Measurements from ENCODE around the gene ALDH3A1. TPM values are rescaled to one million over a fixed set of nuclear protein-coding genes. Genes with fewer than 3 reads are reported as not detected.

The ALDH3A1 gene
- total RNA-seq, 1 donor from 2014 or later = 0.41 TPM

- DNase-seq (ENCODE audit: low spot score in 2 of 2) = no peak
- FAIRE-seq = no peak
Measured at GRCh38 chr17:19707728-19708221, 40.3 kb downstream of the ALDH3A1 start.

DNA sequence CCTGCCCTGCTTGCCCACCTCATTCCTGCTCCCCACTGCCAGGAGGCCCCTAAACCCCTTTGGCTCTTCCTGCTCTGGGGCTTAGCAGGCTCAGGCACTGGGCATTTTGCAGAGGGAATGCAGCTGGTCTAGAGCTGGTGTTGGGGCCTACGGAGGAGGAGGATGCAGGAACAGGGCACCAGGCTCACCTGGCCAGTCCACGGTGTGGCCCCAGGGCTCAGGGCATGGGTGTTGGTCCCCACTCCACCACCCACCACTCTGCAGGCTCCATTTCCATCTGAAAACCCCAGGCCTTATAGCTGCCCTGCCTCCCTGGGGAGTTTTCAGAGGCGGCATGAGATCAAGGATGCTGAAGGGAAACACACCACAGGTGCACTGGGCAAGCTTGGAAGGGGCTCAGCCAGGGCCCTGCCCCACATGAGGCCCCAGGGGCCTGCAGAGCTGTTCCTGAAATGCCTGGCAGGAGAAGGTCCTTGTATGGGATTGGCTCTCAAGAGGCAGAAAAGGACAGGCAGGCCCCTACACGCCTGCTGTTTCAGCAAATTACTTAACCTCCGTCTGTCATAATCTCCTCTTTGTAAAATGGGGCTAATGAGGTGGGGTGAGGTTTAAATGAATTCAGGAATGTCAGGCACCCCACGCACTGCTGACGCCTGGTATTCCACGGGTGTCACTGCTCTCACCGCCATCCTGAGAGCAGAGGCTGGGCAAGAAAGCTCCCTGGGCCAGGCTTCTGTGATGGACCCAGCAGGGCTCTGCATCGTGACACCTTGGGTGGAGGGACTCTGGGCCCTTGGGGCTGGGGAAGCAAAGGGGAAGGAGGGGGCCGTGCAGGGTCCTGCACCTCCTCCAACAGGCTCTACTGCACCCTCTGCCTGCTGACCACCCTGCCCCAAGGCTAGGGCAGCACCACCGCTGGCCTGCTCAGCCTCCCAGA lies 41.0 kb downstream of the ALDH3A1 start:
- no peak for FAIRE-seq
- DNase-seq (ENCODE audit: low spot score in 2 of 2) = peak in 1 of 2 donors; percentile 15

- no peak for FAIRE-seq
Measured at GRCh38 chr17:19705771-19706770, 42.0 kb downstream of the ALDH3A1 start.

GRCh38 chr17:19705201-19705600 lies 42.9 kb downstream of the ALDH3A1 start:
- FAIRE-seq = no peak
- DNase-seq (ENCODE audit: low spot score in 2 of 2) = no peak

More at GRCh38 chr17:19705771-19706770, 42.0 kb downstream of the ALDH3A1 start:
- DNase-seq (ENCODE audit: low spot score in 2 of 2) = peak; percentile 8 to 55

- DNase-seq (ENCODE audit: low spot score in 2 of 2) (no peak), FAIRE-seq (no peak)
Measured at GRCh38 chr17:19703828-19704613, 44.1 kb downstream of the ALDH3A1 start.

DNA sequence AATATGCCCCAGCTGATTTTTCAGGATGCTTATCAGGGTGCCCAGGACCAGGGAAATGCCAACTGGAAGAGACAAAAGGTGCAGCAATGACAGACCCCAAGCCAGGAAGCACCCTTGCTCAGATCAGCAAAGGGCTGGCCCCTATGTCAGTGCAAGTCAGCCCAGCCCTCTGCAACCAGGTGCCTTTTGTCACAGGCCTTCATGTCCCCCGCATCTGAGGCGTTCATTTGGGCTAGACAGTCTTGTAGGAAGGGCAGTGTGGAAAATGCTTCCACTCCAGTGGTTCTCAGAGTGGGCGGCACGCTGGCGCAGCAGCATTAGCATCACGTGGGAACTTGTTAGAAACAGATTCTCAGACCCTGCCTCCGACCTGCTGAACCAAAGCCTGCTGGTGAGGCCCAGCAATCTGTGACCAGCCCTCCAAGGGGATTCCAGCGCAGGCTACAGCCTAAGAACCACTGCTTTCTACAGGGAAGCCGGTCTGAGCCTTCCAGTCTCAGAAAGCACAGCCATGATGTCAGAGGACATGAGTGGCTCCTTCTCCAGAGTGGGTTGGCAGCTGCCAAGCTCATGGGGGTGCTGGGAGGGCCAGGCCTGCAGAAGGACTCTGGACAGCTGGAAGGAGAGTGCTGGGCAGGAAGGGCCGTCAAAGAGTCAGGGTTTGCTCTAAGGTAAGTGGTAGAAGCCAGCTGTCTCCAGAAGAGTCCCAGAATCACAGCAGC lies 44.8 kb downstream of the ALDH3A1 start:
- no peak for FAIRE-seq
- peak; percentile 19 for DNase-seq (ENCODE audit: low spot score in 2 of 2)

GRCh38 chr17:19702217-19702641 lies 45.9 kb downstream of the ALDH3A1 start:
- DNase-seq (ENCODE audit: low spot score in 2 of 2) (no peak), FAIRE-seq (no peak)

Other genes with a start within 250 kb of the ALDH3A1 start
- 4.9 TPM for gene SLC47A1, start 214.4 kb downstream of the ALDH3A1 start, total RNA-seq
- 67.7 TPM for gene ALDH3A2, start 99.5 kb downstream of the ALDH3A1 start, total RNA-seq
- gene SLC47A2, start 31.7 kb downstream of the ALDH3A1 start, total RNA-seq = under 0.01 TPM
- gene ULK2, start 119.6 kb upstream of the ALDH3A1 start, total RNA-seq = 178 TPM
- gene AKAP10, start 229.5 kb upstream of the ALDH3A1 start, total RNA-seq = 39.1 TPM

Data from frontal cortex (tissue), 4 donors.